Mesothelial cell of epicardium (in vitro differentiated cells): ENCODE measurements around the gene FAM177B. TPM values are rescaled to one million over a fixed set of nuclear protein-coding genes. Genes with fewer than 3 reads are reported as not detected.

Experiments used
- DNase-seq, 2 experiments: peaks; one replicate each; pipeline ENCODE4 v3.0.0; 2021; ENCODE audit warnings: low spot score in 2 of 2; ENCODE audit not compliant: unreplicated experiment in 2 of 2
- H3K27ac Mint-ChIP-seq: 2 replicates; pipeline ENCODE4 v1.8.0; 2021; ENCODE audit warnings: mixed read lengths
- H3K27me3 Mint-ChIP-seq: 2 replicates; pipeline ENCODE4 v1.8.0; 2021; ENCODE audit warnings: low read depth, mixed read lengths
- H3K36me3 Mint-ChIP-seq: 2 replicates; pipeline ENCODE4 v1.8.0; 2021; ENCODE audit warnings: mixed read lengths
- H3K4me1 Mint-ChIP-seq: 2 replicates; pipeline ENCODE4 v1.8.0; 2021; ENCODE audit warnings: mixed read lengths
- H3K4me3 Mint-ChIP-seq: 2 replicates; pipeline ENCODE4 v1.8.0; 2021; ENCODE audit warnings: mild to moderate bottlenecking, moderate library complexity, mixed read lengths
- H3K9me3 Mint-ChIP-seq: 2 replicates; pipeline ENCODE4 v1.8.0; 2021; ENCODE audit warnings: mixed read lengths
- CTCF ChIP-seq: fragments of 200-600 bp; sonication (generic); IDR thresholded peaks from one replicate; pipeline ENCODE4 v1.5.0; 2021; ENCODE audit warnings: antibody characterized with exemption; ENCODE audit not compliant: unreplicated experiment
- total RNA-seq: library from RNA; stranded (reverse); gene quantifications from 3 replicates; pipeline ENCODE4 v1.2.1, GENCODE V29; 2021

Gene FAM177B
- total RNA-seq, 1 donor from 2014 or later: not detected

- H3K4me3 Mint-ChIP-seq: no peak overlapping the region
- no peak for TF ChIP-seq CTCF
- no peak overlapping the region for H3K27ac Mint-ChIP-seq
- H3K4me1 Mint-ChIP-seq: peaks cover 66% of the 10 kb centered on the region
- H3K9me3 Mint-ChIP-seq: no peaks in the 10 kb centered on the region
- no peaks in the 10 kb centered on the region for H3K27me3 Mint-ChIP-seq
- H3K36me3 Mint-ChIP-seq: no peaks in the 10 kb centered on the region
- no peak for DNase-seq
Observed at GRCh38 chr1:222788402-222789156, 51.6 kb downstream of the FAM177B start.

- H3K36me3 Mint-ChIP-seq: no peaks in the 10 kb centered on the region
Observed at GRCh38 chr1:222790115-222790514, 53.1 kb downstream of the FAM177B start.

GRCh38 chr1:222790520-222790919, 53.5 kb downstream of the FAM177B start:
- Mint-ChIP-seq H3K27me3 (no peaks in the 10 kb centered on the region), H3K9me3 (no peaks in the 10 kb centered on the region), H3K36me3 (no peaks in the 10 kb centered on the region), H3K4me3 (no peak overlapping the region), H3K27ac (no peak overlapping the region), H3K4me1 (peaks cover 53% of the 10 kb centered on the region)
- no peak for TF ChIP-seq CTCF
- DNase-seq: no peak

More at GRCh38 chr1:222790115-222790514, 53.1 kb downstream of the FAM177B start:
- TF ChIP-seq CTCF: no peak
- Mint-ChIP-seq H3K4me1 (peaks cover 57% of the 10 kb centered on the region), H3K9me3 (no peaks in the 10 kb centered on the region), H3K27me3 (no peaks in the 10 kb centered on the region), H3K4me3 (no peak overlapping the region), H3K27ac (no peak overlapping the region)
- DNase-seq: no peak

- H3K36me3 Mint-ChIP-seq: no peaks in the 10 kb centered on the region
- H3K9me3 Mint-ChIP-seq: no peaks in the 10 kb centered on the region
- DNase-seq: no peak
- TF ChIP-seq CTCF: no peak
- no peak overlapping the region for H3K4me3 Mint-ChIP-seq
- H3K27me3 Mint-ChIP-seq: no peaks in the 10 kb centered on the region
- H3K27ac Mint-ChIP-seq: peak overlapping the region; percentile 40
- peaks cover 47% of the 10 kb centered on the region for H3K4me1 Mint-ChIP-seq
Observed at GRCh38 chr1:222791006-222791710, 54.2 kb downstream of the FAM177B start.

GRCh38 chr1:222792744-222793143, 55.7 kb downstream of the FAM177B start:
- DNase-seq: no peak
- peak; percentile 45 for TF ChIP-seq CTCF
- Mint-ChIP-seq H3K4me1 (peaks cover 34% of the 10 kb centered on the region), H3K9me3 (no peaks in the 10 kb centered on the region), H3K27me3 (no peaks in the 10 kb centered on the region), H3K27ac (peak overlapping the region; percentile 64), H3K4me3 (no peak overlapping the region), H3K36me3 (no peaks in the 10 kb centered on the region)
